Measurements from ENCODE around the gene TRAT1. TPM values are rescaled to one million over a fixed set of nuclear protein-coding genes. Genes with fewer than 3 reads are reported as not detected.

Gene TRAT1
- not detected in 2 replicates for total RNA-seq

GRCh38 chr3:108822123-108822897, at the start of gene TRAT1:
Gene TRAT1, plus strand, starts transcription at chr3:108822786. Its CDS starts 142 bp downstream, at chr3:108822928.

Other genes with a start within 250 kb of the TRAT1 start
- gene CIP2A, start 233.3 kb upstream of the TRAT1 start, total RNA-seq = 52.4 and 72.9 TPM in 2 replicates
- 10.3 and 11.0 TPM in 2 replicates for gene DZIP3, start 233.1 kb upstream of the TRAT1 start, total RNA-seq
- gene RETNLB, start 65.4 kb upstream of the TRAT1 start, total RNA-seq = not detected in 2 replicates
- gene GUCA1C, start 131.1 kb downstream of the TRAT1 start, total RNA-seq = not detected in 2 replicates